ENCODE results near the gene PRELP. TPM values are rescaled to one million over a fixed set of nuclear protein-coding genes. Genes with fewer than 3 reads are reported as not detected.

PRELP gene
- total RNA-seq, 4 donors from 2014 or later, result 15.4 to 35.2 (median 23.3) TPM

DNA sequence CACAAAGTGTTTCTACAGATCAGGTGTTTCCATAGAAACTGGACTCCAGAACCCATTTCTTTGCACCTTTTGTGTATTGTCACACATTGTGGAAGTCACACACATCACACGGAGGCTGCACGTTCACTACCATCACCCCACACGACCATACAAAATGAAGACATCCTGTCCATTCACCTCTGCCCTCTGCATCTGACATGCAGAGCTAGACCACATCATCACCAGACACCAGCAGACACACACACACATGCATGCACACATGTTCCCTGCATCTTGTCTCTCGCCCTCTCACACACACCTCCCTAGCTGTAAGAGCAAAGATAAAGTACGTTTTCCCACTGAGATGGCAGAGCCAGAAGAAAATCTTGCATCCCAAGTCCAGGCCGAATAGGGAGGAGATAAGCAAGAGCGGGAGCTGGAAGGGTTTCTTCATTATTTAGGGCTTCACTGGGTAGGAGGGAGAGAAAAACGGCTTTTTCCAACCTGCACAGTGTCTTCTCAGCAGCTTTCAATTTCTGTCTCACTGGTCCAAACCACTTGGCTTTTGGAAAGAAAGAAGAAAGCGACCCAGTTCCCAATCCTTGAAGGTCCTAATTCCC lies 709 bp downstream of the PRELP start:
- no peaks in the 10 kb centered on the region for H3K27me3 ChIP-seq
- peak overlapping the region; percentile 26 to 48 (median 32) for H3K4me3 ChIP-seq
- no peaks in the 10 kb centered on the region for H3K9me3 ChIP-seq
- in situ Hi-C loops (cut with MboI; ENCODE audit: low pct_ligation_motif_present in 1 of 4, low pct_unique_long_range_greater_than_20kb in 1 of 4, low sequenced_read_pairs in 3 of 4), result loop anchor here in 1 of 4 donors (25.0 kb wide), 1 partner anchor 114 kb away; the partner anchor contains the start of gene FMOD
- no peak for DNase-seq
- TF ChIP-seq EP300 (IDR thresholded peaks at IDR 0.05; ENCODE audit: low read depth), result no peak
- no peak for TF ChIP-seq POLR2A (IDR thresholded peaks at IDR 0.05)
- TF ChIP-seq POLR2AphosphoS5 (IDR thresholded peaks at IDR 0.05), result no peak
- TF ChIP-seq, protein P1, sequence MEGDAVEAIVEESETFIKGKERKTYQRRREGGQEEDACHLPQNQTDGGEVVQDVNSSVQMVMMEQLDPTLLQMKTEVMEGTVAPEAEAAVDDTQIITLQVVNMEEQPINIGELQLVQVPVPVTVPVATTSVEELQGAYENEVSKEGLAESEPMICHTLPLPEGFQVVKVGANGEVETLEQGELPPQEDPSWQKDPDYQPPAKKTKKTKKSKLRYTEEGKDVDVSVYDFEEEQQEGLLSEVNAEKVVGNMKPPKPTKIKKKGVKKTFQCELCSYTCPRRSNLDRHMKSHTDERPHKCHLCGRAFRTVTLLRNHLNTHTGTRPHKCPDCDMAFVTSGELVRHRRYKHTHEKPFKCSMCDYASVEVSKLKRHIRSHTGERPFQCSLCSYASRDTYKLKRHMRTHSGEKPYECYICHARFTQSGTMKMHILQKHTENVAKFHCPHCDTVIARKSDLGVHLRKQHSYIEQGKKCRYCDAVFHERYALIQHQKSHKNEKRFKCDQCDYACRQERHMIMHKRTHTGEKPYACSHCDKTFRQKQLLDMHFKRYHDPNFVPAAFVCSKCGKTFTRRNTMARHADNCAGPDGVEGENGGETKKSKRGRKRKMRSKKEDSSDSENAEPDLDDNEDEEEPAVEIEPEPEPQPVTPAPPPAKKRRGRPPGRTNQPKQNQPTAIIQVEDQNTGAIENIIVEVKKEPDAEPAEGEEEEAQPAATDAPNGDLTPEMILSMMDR (IDR thresholded peaks at IDR 0.05), result no peak
- no peaks in the 10 kb centered on the region for H3K36me3 ChIP-seq
- WGBS, 2 donors (ENCODE audit: low coverage in 1 of 2), result 58 to 68% methylated on average over 3 to 9 of the region's 9 CpGs
- intact Hi-C loops (cut with DNase I; ENCODE audit: low total_unique reads), result loop anchor here (5.0 kb wide), 1 partner anchor 199 kb away; no protein-coding TSS in a partner anchor
- H3K4me1 ChIP-seq, result peaks cover 4 to 33% (median 20%) of the 10 kb centered on the region in 4 donors
- H3K27ac ChIP-seq, result peak overlapping the region; percentile 75 to 89 (median 80)

DNA sequence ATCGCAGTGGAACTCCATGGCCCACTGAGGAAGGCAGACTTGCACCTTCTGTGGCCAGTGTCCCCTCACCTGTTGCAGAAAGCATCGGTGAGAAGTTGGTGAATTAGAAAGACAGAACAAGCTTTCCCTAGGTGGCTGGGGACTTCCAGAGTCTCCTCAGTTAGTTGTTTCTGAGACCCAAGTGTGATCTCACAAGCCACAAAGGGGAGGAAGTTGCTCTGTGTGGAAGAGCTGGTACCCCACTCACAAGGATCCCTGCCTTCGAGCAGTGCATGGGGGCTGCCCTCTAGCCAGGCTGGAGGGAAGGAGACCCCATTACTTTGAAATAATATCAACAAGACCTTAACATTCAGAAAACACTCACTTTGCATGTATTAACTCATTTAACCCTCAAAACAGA lies 2.1 kb downstream of the PRELP start:
- WGBS, 2 donors (ENCODE audit: low coverage in 1 of 2), result 84% methylated on average over 3 of the region's 3 CpGs; no CpG with 5 or more reads in 1 of the 2 donors
- Histone ChIP-seq H3K27me3 (no peaks in the 10 kb centered on the region), H3K9me3 (no peaks in the 10 kb centered on the region), H3K4me1 (peaks cover 9 to 42% (median 24%) of the 10 kb centered on the region in 4 donors), H3K36me3 (no peaks in the 10 kb centered on the region), H3K4me3 (peak overlapping the region; percentile 3 to 48 (median 31)), H3K27ac (peak overlapping the region; percentile 75 to 89 (median 80))
- intact Hi-C loops (cut with DNase I; ENCODE audit: low total_unique reads) (loop anchor here (5.0 kb wide), 1 partner anchor 200 kb away; no protein-coding TSS in a partner anchor), in situ Hi-C loops (cut with MboI; ENCODE audit: low pct_ligation_motif_present in 1 of 4, low pct_unique_long_range_greater_than_20kb in 1 of 4, low sequenced_read_pairs in 3 of 4) (loop anchor here in 1 of 4 donors (25.0 kb wide), 1 partner anchor 115 kb away; the partner anchor contains the start of gene FMOD)
- TF ChIP-seq POLR2A (IDR thresholded peaks at IDR 0.05), result no peak
- TF ChIP-seq, protein P1 (IDR thresholded peaks at IDR 0.05), result no peak
- TF ChIP-seq EP300 (IDR thresholded peaks at IDR 0.05; ENCODE audit: low read depth), result no peak
- no peak for TF ChIP-seq POLR2AphosphoS5 (IDR thresholded peaks at IDR 0.05)
- DNase-seq, result no peak

DNA sequence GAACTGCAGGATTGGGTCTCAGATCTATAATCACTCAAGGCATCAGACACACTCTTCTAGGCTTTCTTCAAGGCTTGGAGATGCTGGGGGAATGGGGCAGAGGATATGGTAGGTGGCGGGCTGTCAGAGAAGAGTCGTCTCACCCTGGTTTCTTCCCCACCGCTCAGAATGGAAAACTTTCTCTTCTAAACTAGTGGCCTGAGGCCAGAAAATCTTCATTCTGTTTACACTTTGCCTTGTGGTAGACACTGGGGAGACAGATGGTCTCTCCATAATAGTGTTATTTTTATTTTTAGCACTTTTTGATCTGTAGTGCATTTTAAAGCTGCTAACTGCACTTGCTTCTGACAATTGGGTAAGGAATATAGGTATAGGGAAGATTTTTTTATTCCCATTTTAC lies 2.6 kb downstream of the PRELP start:
- 51 to 64% methylated on average over 3 of the region's 3 CpGs for WGBS, 2 donors (ENCODE audit: low coverage in 1 of 2)
- Histone ChIP-seq H3K27me3 (no peaks in the 10 kb centered on the region), H3K9me3 (no peaks in the 10 kb centered on the region), H3K27ac (peak overlapping the region; percentile 75 to 89 (median 80)), H3K36me3 (no peaks in the 10 kb centered on the region), H3K4me1 (peaks cover 9 to 42% (median 24%) of the 10 kb centered on the region in 4 donors), H3K4me3 (peak overlapping the region; percentile 3 to 48 (median 20))
- DNase-seq, result no peak
- in situ Hi-C loops (cut with MboI; ENCODE audit: low pct_ligation_motif_present in 1 of 4, low pct_unique_long_range_greater_than_20kb in 1 of 4, low sequenced_read_pairs in 3 of 4), result loop anchor here in 1 of 4 donors (25.0 kb wide), 1 partner anchor 116 kb away; the partner anchor contains the start of gene FMOD
- TF ChIP-seq, protein P1 (IDR thresholded peaks at IDR 0.05), result no peak
- TF ChIP-seq POLR2A (IDR thresholded peaks at IDR 0.05), result no peak
- TF ChIP-seq EP300 (IDR thresholded peaks at IDR 0.05; ENCODE audit: low read depth), result no peak
- TF ChIP-seq POLR2AphosphoS5 (IDR thresholded peaks at IDR 0.05), result peak in 1 of 3 donors; percentile 19
- intact Hi-C loops (cut with DNase I; ENCODE audit: low total_unique reads), result loop anchor here (5.0 kb wide), 1 partner anchor 201 kb away; no protein-coding TSS in a partner anchor

DNA sequence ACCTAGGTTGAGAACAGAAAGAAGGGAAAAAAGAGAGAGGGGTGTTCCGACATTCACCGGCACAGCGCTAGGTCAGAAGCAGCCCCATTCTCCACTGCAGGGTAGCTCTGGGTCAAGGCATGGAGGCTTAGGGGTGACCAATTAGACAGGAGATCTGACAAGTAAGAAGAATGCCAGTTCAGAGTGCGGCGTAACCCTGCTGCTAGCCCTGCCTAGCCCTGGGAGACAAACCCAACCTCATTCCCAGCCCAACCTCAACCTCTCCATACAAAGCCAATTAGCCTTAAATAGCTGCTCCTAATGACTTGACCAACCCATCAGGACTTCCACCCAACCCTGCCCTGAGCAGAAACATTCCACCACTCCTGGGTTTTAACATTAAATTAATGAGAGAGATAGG lies 3.4 kb downstream of the PRELP start:
- in situ Hi-C loops (cut with MboI; ENCODE audit: low pct_ligation_motif_present in 1 of 4, low pct_unique_long_range_greater_than_20kb in 1 of 4, low sequenced_read_pairs in 3 of 4), result loop anchor here in 1 of 4 donors (25.0 kb wide), 1 partner anchor 117 kb away; the partner anchor contains the start of gene FMOD
- peaks cover 9 to 42% (median 24%) of the 10 kb centered on the region in 4 donors for H3K4me1 ChIP-seq

More for the DNA sequence above, 3.4 kb downstream of the PRELP start:
- DNase-seq, result no peak
- Histone ChIP-seq H3K27ac (peak overlapping the region; percentile 75 to 89 (median 80)), H3K36me3 (no peaks in the 10 kb centered on the region), H3K9me3 (no peaks in the 10 kb centered on the region), H3K27me3 (no peaks in the 10 kb centered on the region), H3K4me3 (peak overlapping the region in 2 of 4 donors; percentile 36 to 48)
- TF ChIP-seq EP300 (IDR thresholded peaks at IDR 0.05; ENCODE audit: low read depth) (no peak), POLR2AphosphoS5 (IDR thresholded peaks at IDR 0.05) (no peak), POLR2A (IDR thresholded peaks at IDR 0.05) (no peak)
- TF ChIP-seq, protein P1 (IDR thresholded peaks at IDR 0.05), result no peak
- WGBS, 2 donors (ENCODE audit: low coverage in 1 of 2), result 89% methylated on average over 5 of the region's 5 CpGs; no CpG with 5 or more reads in 1 of the 2 donors
- intact Hi-C loops (cut with DNase I; ENCODE audit: low total_unique reads), result loop anchor here (5.0 kb wide), 1 partner anchor 202 kb away; no protein-coding TSS in a partner anchor

Data from transverse colon (tissue), 4 donors.